Gastroesophageal sphincter (tissue), 4 donors: ENCODE data around the gene SACM1L. TPM values are rescaled to one million over a fixed set of nuclear protein-coding genes. Genes with fewer than 3 reads are reported as not detected.

ENCODE experiments used
- ATAC-seq: fragments of 150-250 bp; one replicate; pipeline ENCODE4 v1.9.1; 2016; ENCODE audit warnings: mild to moderate bottlenecking, moderate library complexity
- H3K27ac ChIP-seq, 4 donors: fragments of 200-600 bp; sonication (generic) in 3 of 4; 1 replicate in 3 of 4; 2 replicates in 1 of 4; pipeline ENCODE4 v1.5.1; 2016 to 2019
- H3K27me3 ChIP-seq: fragments of 200-600 bp; sonication (generic); one replicate; pipeline ENCODE4 v1.5.1; 2019
- H3K36me3 ChIP-seq, 2 donors: fragments of 200-600 bp; sonication (generic); one replicate each; pipeline ENCODE4 v1.5.1; 2019; ENCODE audit warnings: control low read depth in 1 of 2
- H3K4me1 ChIP-seq, 3 donors: fragments of 200-600 bp; sonication (generic); 1 replicate in 2 of 3; 2 replicates in 1 of 3; pipeline ENCODE4 v1.5.1; 2016 to 2019; ENCODE audit warnings: control low read depth in 2 of 3
- H3K4me3 ChIP-seq, 2 donors: fragments of 200-600 bp; sonication (generic); one replicate each; pipeline ENCODE4 v1.5.1; 2019; ENCODE audit warnings: mild to moderate bottlenecking in 1 of 2, moderate library complexity in 1 of 2
- H3K9me3 ChIP-seq, 3 donors: fragments of 200-600 bp; sonication (generic); one replicate each; pipeline ENCODE4 v1.5.1; 2017 to 2019; ENCODE audit warnings: control low read depth in 2 of 3
- CTCF ChIP-seq, 4 experiments: fragments of 200-600 bp in 2 of 4; fragments of 450-650 bp in 2 of 4; sonication (generic) in 1 of 4; IDR thresholded peaks; one replicate each; pipeline ENCODE4 v1.5.1; 2017 to 2019; ENCODE audit warnings: antibody characterized with exemption in 4 of 4, mild to moderate bottlenecking in 2 of 4, moderate library complexity in 2 of 4
- EP300 ChIP-seq: sonication (generic); formaldehyde crosslinking; IDR thresholded peaks from one replicate; pipeline ENCODE4 v1.6.1; 2017; ENCODE audit warnings: antibody characterized with exemption, mild to moderate bottlenecking
- POLR2A ChIP-seq, 2 donors: fragments of 450-650 bp; IDR thresholded peaks; one replicate each; pipeline ENCODE4 v1.6.1; 2017; ENCODE audit warnings: antibody characterized with exemption in 2 of 2, mild to moderate bottlenecking in 2 of 2, moderate library complexity in 1 of 2
- POLR2AphosphoS5 ChIP-seq: sonication (generic); formaldehyde crosslinking; IDR thresholded peaks from one replicate; pipeline ENCODE4 v1.6.1; 2017; ENCODE audit warnings: antibody characterized with exemption
- WGBS, 2 donors: methylation state at CpG; one replicate each; pipeline ENCODE4 v1.1.5; 2018; ENCODE audit warnings: low coverage in 1 of 2; 5-methylcytosine and 5-hydroxymethylcytosine counted together
- total RNA-seq, 4 donors: library from RNA; depleted of rRNA; stranded (reverse); fragments of >200 nt; gene quantifications; one replicate each; pipeline ENCODE4 v1.1.0, GENCODE V29; 2016

SACM1L gene
- total RNA-seq, 4 donors from 2014 or later: 31.9 to 52.6 (median 38.2) TPM

GRCh38 chr3:45679805-45680204 lies 9.4 kb upstream of the SACM1L start:
- 80 to 83% methylated on average over 2 to 4 of the region's 8 CpGs for WGBS, 2 donors
- H3K27me3 ChIP-seq: no peaks in the 10 kb centered on the region
- H3K4me3 ChIP-seq: no peak overlapping the region
- ATAC-seq: no peak
- H3K36me3 ChIP-seq: peaks cover 0 to 65% of the 10 kb centered on the region in 2 donors
- H3K9me3 ChIP-seq: no peaks in the 10 kb centered on the region
- H3K27ac ChIP-seq: no peak overlapping the region
- TF ChIP-seq CTCF (IDR thresholded peaks at IDR 0.05) (no peak), EP300 (no peak), POLR2A (IDR thresholded peaks at IDR 0.05) (no peak), POLR2AphosphoS5 (no peak)
- H3K4me1 ChIP-seq: peaks cover 0 to 17% (median 16%) of the 10 kb centered on the region in 3 donors

GRCh38 chr3:45681221-45681620 lies 8.0 kb upstream of the SACM1L start:
- TF ChIP-seq POLR2AphosphoS5 (no peak), EP300 (no peak), CTCF (IDR thresholded peaks at IDR 0.05) (no peak), POLR2A (IDR thresholded peaks at IDR 0.05) (no peak)
- Histone ChIP-seq H3K36me3 (peaks cover 0 to 51% of the 10 kb centered on the region in 2 donors), H3K27me3 (no peaks in the 10 kb centered on the region), H3K9me3 (no peaks in the 10 kb centered on the region), H3K4me1 (peaks cover 0 to 17% (median 16%) of the 10 kb centered on the region in 3 donors), H3K27ac (no peak overlapping the region), H3K4me3 (no peak overlapping the region)
- ATAC-seq: no peak
- WGBS, 2 donors: no CpG with 5 or more reads among the region's 1 CpG

- WGBS, 2 donors: 92 to 100% methylated on average over 2 to 3 of the region's 3 CpGs
- H3K36me3 ChIP-seq: peaks cover 0 to 45% of the 10 kb centered on the region in 2 donors
These were observed 7.3 kb upstream of the SACM1L start for GRCh38 chr3:45681846-45682245.

GRCh38 chr3:45682311-45682710 lies 6.9 kb upstream of the SACM1L start:
- WGBS, 2 donors: 88% methylated on average over 2 of the region's 2 CpGs; no CpG with 5 or more reads in 1 of the 2 donors
- Histone ChIP-seq H3K4me3 (no peak overlapping the region), H3K27me3 (no peaks in the 10 kb centered on the region), H3K36me3 (peaks cover 0 to 40% of the 10 kb centered on the region in 2 donors), H3K27ac (no peak overlapping the region), H3K9me3 (no peaks in the 10 kb centered on the region), H3K4me1 (peaks cover 0 to 8% (median 6%) of the 10 kb centered on the region in 3 donors)
- TF ChIP-seq POLR2AphosphoS5 (no peak), POLR2A (IDR thresholded peaks at IDR 0.05) (no peak), CTCF (IDR thresholded peaks at IDR 0.05) (no peak), EP300 (no peak)
- ATAC-seq: no peak

More at GRCh38 chr3:45681846-45682245, 7.3 kb upstream of the SACM1L start:
- H3K4me3 ChIP-seq: no peak overlapping the region
- ATAC-seq: no peak
- no peaks in the 10 kb centered on the region for H3K9me3 ChIP-seq
- TF ChIP-seq EP300: no peak
- TF ChIP-seq POLR2A (IDR thresholded peaks at IDR 0.05): no peak
- H3K4me1 ChIP-seq: peaks cover 0 to 13% (median 11%) of the 10 kb centered on the region in 3 donors
- H3K27me3 ChIP-seq: no peaks in the 10 kb centered on the region
- no peak overlapping the region for H3K27ac ChIP-seq

- ATAC-seq: no peak
- no peak for TF ChIP-seq POLR2A (IDR thresholded peaks at IDR 0.05)
- no peak for TF ChIP-seq EP300
- TF ChIP-seq POLR2AphosphoS5: no peak
- H3K36me3 ChIP-seq: peaks cover 0 to 35% of the 10 kb centered on the region in 2 donors
- H3K9me3 ChIP-seq: no peaks in the 10 kb centered on the region
- H3K4me1 ChIP-seq: peaks cover 0 to 4% (median 3%) of the 10 kb centered on the region in 3 donors
- WGBS, 2 donors: 66 to 78% methylated on average over 4 to 5 of the region's 5 CpGs
- no peak overlapping the region for H3K27ac ChIP-seq
- no peaks in the 10 kb centered on the region for H3K27me3 ChIP-seq
- H3K4me3 ChIP-seq: no peak overlapping the region
These were observed 6.4 kb upstream of the SACM1L start for GRCh38 chr3:45682786-45683185.
